Osteoblast (primary cell): ENCODE data around the gene ADAMTSL1. TPM values are rescaled to one million over a fixed set of nuclear protein-coding genes. Genes with fewer than 3 reads are reported as not detected.
A peak's percentile ranks its signal among the peaks of the same experiment; 100 is the strongest.

Experiments used
- DNase-seq: peaks from one replicate; pipeline ENCODE4 v3.0.0; 2011; ENCODE audit warnings: low spot score, mixed read lengths; ENCODE audit not compliant: insufficient read length; ENCODE audit errors: missing footprints
- H2AFZ ChIP-seq: 2 replicates; pipeline ENCODE4 v1.6.0; 2011; ENCODE audit warnings: mild to moderate bottlenecking, low read length
- H3K27ac ChIP-seq: 2 replicates; pipeline ENCODE4 v1.5.1; 2011; ENCODE audit warnings: mild to moderate bottlenecking, low read depth, low read length, moderate library complexity
- H3K27me3 ChIP-seq: 2 replicates; pipeline ENCODE4 v1.6.0; 2012; ENCODE audit warnings: mild to moderate bottlenecking, control low read depth, inconsistent platforms, low read length, moderate library complexity; ENCODE audit not compliant: insufficient read depth
- H3K36me3 ChIP-seq: 2 replicates; pipeline ENCODE4 v1.5.1; 2011; ENCODE audit warnings: mild to moderate bottlenecking, low read length, control low read depth, moderate library complexity; ENCODE audit not compliant: insufficient read depth
- H3K4me1 ChIP-seq: 2 replicates; pipeline ENCODE4 v1.5.1; 2011; ENCODE audit warnings: mild to moderate bottlenecking, low read length, control low read depth, moderate library complexity; ENCODE audit not compliant: insufficient read depth
- H3K4me2 ChIP-seq: 2 replicates; pipeline ENCODE4 v1.6.0; 2011; ENCODE audit warnings: mild to moderate bottlenecking, low read length; ENCODE audit not compliant: insufficient read depth
- H3K4me3 ChIP-seq: fragments of 200-600 bp; sonication (generic); 3 replicates; pipeline ENCODE4 v1.5.1; 2012; ENCODE audit warnings: mild to moderate bottlenecking, low read length, inconsistent platforms; ENCODE audit not compliant: insufficient read depth
- H3K79me2 ChIP-seq: 2 replicates; pipeline ENCODE4 v1.6.0; 2012; ENCODE audit warnings: mild to moderate bottlenecking, low read length, control low read depth, inconsistent platforms; ENCODE audit not compliant: insufficient read depth
- H3K9me3 ChIP-seq: 2 replicates; pipeline ENCODE4 v1.5.1; 2011; ENCODE audit warnings: low read depth, low read length, control low read depth
- H4K20me1 ChIP-seq: 2 replicates; pipeline ENCODE4 v1.6.0; 2012; ENCODE audit warnings: mild to moderate bottlenecking, low read length, control low read depth; ENCODE audit not compliant: insufficient read depth
- CTCF ChIP-seq: IDR thresholded peaks from 2 replicates; pipeline ENCODE4 v1.5.1; 2011; ENCODE audit warnings: mild to moderate bottlenecking, low read depth, low read length, moderate library complexity; ENCODE audit errors: extremely low read depth
- total RNA-seq: library from RNA; depleted of rRNA; stranded (reverse); fragments of >200 nt; gene quantifications from 2 replicates; pipeline ENCODE4 v1.2.3, GENCODE V29; 2012

The ADAMTSL1 gene
- total RNA-seq, 1 donor, result 54.3 TPM

GRCh38 chr9:18785604-18786003, 311.7 kb downstream of the ADAMTSL1 start:
- Histone ChIP-seq H3K4me3 (no peak overlapping the region), H3K9me3 (no peaks in the 10 kb centered on the region), H2AFZ (no peak overlapping the region), H3K4me2 (no peak overlapping the region), H3K36me3 (peaks cover 39% of the 10 kb centered on the region), H3K4me1 (peaks cover 37% of the 10 kb centered on the region), H4K20me1 (peaks cover 3% of the 10 kb centered on the region), H3K79me2 (peaks cover 29% of the 10 kb centered on the region), H3K27me3 (no peaks in the 10 kb centered on the region), H3K27ac (no peak overlapping the region)
- no peak for TF ChIP-seq CTCF
- no peak for DNase-seq

GRCh38 chr9:18786196-18786595, 312.2 kb downstream of the ADAMTSL1 start:
- H2AFZ ChIP-seq, result no peak overlapping the region
- TF ChIP-seq CTCF, result no peak
- H3K27ac ChIP-seq, result peak overlapping the region; percentile 75
- no peaks in the 10 kb centered on the region for H3K9me3 ChIP-seq
- H3K4me1 ChIP-seq, result peaks cover 33% of the 10 kb centered on the region
- H3K79me2 ChIP-seq, result peaks cover 24% of the 10 kb centered on the region
- H3K27me3 ChIP-seq, result no peaks in the 10 kb centered on the region
- peaks cover 3% of the 10 kb centered on the region for H4K20me1 ChIP-seq
- no peak overlapping the region for H3K4me2 ChIP-seq
- no peak for DNase-seq
- H3K36me3 ChIP-seq, result peaks cover 41% of the 10 kb centered on the region
- H3K4me3 ChIP-seq, result no peak overlapping the region

GRCh38 chr9:18786911-18787650, 313.1 kb downstream of the ADAMTSL1 start:
- Histone ChIP-seq H3K4me1 (peaks cover 33% of the 10 kb centered on the region), H3K79me2 (peaks cover 19% of the 10 kb centered on the region), H4K20me1 (peaks cover 3% of the 10 kb centered on the region), H3K4me3 (peak overlapping the region; percentile 15), H3K9me3 (no peaks in the 10 kb centered on the region), H2AFZ (no peak overlapping the region), H3K4me2 (peak overlapping the region; percentile 54), H3K27me3 (no peaks in the 10 kb centered on the region), H3K27ac (peak overlapping the region; percentile 75), H3K36me3 (peaks cover 50% of the 10 kb centered on the region)
- DNase-seq, result no peak
- TF ChIP-seq CTCF, result no peak

- Histone ChIP-seq H3K36me3 (peaks cover 40% of the 10 kb centered on the region), H3K79me2 (peaks cover 15% of the 10 kb centered on the region), H3K4me1 (peaks cover 33% of the 10 kb centered on the region), H3K27ac (no peak overlapping the region), H3K4me3 (no peak overlapping the region), H4K20me1 (peaks cover 3% of the 10 kb centered on the region), H3K27me3 (no peaks in the 10 kb centered on the region), H3K9me3 (no peaks in the 10 kb centered on the region), H3K4me2 (peak overlapping the region; percentile 7), H2AFZ (no peak overlapping the region)
- TF ChIP-seq CTCF, result no peak
- DNase-seq, result no peak
These were observed 314.3 kb downstream of the ADAMTSL1 start for GRCh38 chr9:18788256-18788655.
